Measurements from ENCODE around the gene DACT2. TPM values are rescaled to one million over a fixed set of nuclear protein-coding genes. Genes with fewer than 3 reads are reported as not detected.

Gene DACT2
- total and polyA plus RNA-seq, 2 of the 8 experiments (the other 6 are each of a cell fraction or from before 2014, with no cell fraction given) = 2.9 to 3.1 TPM

DNA sequence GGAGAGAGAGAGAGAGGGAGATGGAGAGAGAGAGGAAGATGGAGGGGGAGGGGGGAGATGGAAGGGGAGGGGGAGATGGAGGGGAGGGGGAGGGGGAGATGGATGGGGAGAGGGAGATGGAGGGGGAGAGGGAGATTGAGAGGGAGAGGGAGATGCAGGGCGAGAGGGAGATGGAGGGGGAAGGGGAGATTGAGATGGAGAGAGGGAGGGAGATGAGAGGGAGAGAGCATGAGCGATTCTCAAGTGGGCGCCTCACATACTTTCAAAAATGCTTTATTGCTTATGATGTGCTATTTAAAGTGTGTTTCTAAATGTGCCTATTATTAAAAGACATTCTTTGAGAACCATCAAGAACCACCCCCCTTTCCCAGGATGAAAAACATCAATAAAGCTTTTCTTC, 43.7 kb upstream of the DACT2 start:
- Histone ChIP-seq H3K4ac (replicated peaks; ENCODE audit: insufficient read length, low read depth, low read length) (no peak overlapping the region), H3K23me2 (ENCODE audit: low read depth, low read length) (no peaks in the 10 kb centered on the region), H3K14ac (ENCODE audit: insufficient read length) (no peak overlapping the region), H4K8ac (ENCODE audit: extremely low read depth, insufficient read depth, low read length) (no peak overlapping the region), H3K27ac (ENCODE audit: low read depth, low read length) (no peak overlapping the region), H2BK15ac (ENCODE audit: low read length) (no peak overlapping the region), H3K9me3 (ENCODE audit: insufficient read depth in 2 of 2, low read depth in 1 of 2, low read length in 1 of 2) (peaks cover 0 to 4% of the 10 kb centered on the region in 2 experiments; a peak in 1 of 4 replicates), H3K27me3 (replicated peaks in 1 of 4; ENCODE audit: control insufficient read depth in 3 of 4, extremely low read depth in 1 of 4, insufficient read depth in 3 of 4, low read length in 3 of 4) (no peaks in the 10 kb centered on the region), H3K79me2 (ENCODE audit: control insufficient read depth in 1 of 2, insufficient read depth in 2 of 2, low read length in 2 of 2) (no peaks in the 10 kb centered on the region), H2BK120ac (replicated peaks; ENCODE audit: low read depth, low read length) (no peak overlapping the region), H3K18ac (ENCODE audit: extremely low read depth, low read length) (no peak overlapping the region), H2AK5ac (ENCODE audit: low read depth, low read length) (no peak overlapping the region), H3K9ac (replicated peaks in 1 of 4; ENCODE audit: extremely low read depth in 1 of 4, low read depth in 3 of 4, low read length in 3 of 4) (no peak overlapping the region), H3K23ac (ENCODE audit: insufficient read length) (no peak overlapping the region), H4K91ac (replicated peaks; ENCODE audit: insufficient read length, low read length) (no peak overlapping the region), H4K20me1 (replicated peaks in 1 of 2; ENCODE audit: control insufficient read depth in 1 of 2, insufficient read depth in 2 of 2, low read length in 2 of 2) (no peaks in the 10 kb centered on the region), H2AFZ (ENCODE audit: low read length) (no peak overlapping the region), H3K36me3 (ENCODE audit: control insufficient read depth in 2 of 4, insufficient read depth in 4 of 4, low read length in 3 of 4) (no peaks in the 10 kb centered on the region; a peak in 1 of 8 replicates), H4K5ac (ENCODE audit: insufficient read length, low read depth, low read length) (no peak overlapping the region), H2BK20ac (ENCODE audit: low read length) (no peak overlapping the region), H2BK12ac (ENCODE audit: low read depth, low read length) (no peak overlapping the region), H3K4me2 (ENCODE audit: insufficient read depth in 1 of 2, low read depth in 2 of 2, low read length in 2 of 2) (no peak overlapping the region), H3K4me3 (ENCODE audit: extremely low read depth in 1 of 4, insufficient read depth in 2 of 4, low read depth in 3 of 4, low read length in 4 of 4) (no peak overlapping the region), H2BK5ac (ENCODE audit: low read depth, low read length) (no peak overlapping the region), H3K56ac (replicated peaks; ENCODE audit: insufficient read length, low read depth, low read length) (no peak overlapping the region), H3K79me1 (ENCODE audit: low read depth, low read length) (no peaks in the 10 kb centered on the region), H3K4me1 (replicated peaks in 1 of 4; ENCODE audit: control insufficient read depth in 3 of 4, insufficient read depth in 4 of 4, low read length in 3 of 4) (peaks cover 0 to 3% (median 0%) of the 10 kb centered on the region in 4 experiments; a peak in 1 of 7 replicates)
- TF ChIP-seq JUN (IDR thresholded peaks at IDR 0.05; ENCODE audit: low read depth, low read length) (no peak), RNF2 (IDR thresholded peaks at IDR 0.05; ENCODE audit: borderline replicate concordance, low read depth, low read length, missing control alignments, poor library complexity, severe bottlenecking) (no peak), POLR2AphosphoS5 (IDR thresholded peaks at IDR 0.05; ENCODE audit: low read depth, low read length) (no peak)
- 100% methylated on average over 1 to 2 of the region's 3 CpGs for WGBS, 2 experiments (ENCODE audit: extremely low coverage in 1 of 2, insufficient coverage in 1 of 2, insufficient read length in 1 of 2, insufficient replicate concordance in 2 of 2, low coverage in 1 of 2, low lambda C conversion rate in 2 of 2, missing lambda C conversion rate in 1 of 2)
- ChIA-PET POLR2A (ENCODE audit: partially characterized antibody) (no interaction called here), CTCF (ENCODE audit: partially characterized antibody) (interaction anchor here (0.5 kb wide), 1 partner anchor 460 kb away, joined by 3 read pairs; no protein-coding TSS in a partner anchor)
- FAIRE-seq = no peak
- no peak for DNase-seq (ENCODE audit: low read depth in 1 of 2, low spot score in 2 of 2)
